Measurements from ENCODE around the gene SSTR3.

DNA sequence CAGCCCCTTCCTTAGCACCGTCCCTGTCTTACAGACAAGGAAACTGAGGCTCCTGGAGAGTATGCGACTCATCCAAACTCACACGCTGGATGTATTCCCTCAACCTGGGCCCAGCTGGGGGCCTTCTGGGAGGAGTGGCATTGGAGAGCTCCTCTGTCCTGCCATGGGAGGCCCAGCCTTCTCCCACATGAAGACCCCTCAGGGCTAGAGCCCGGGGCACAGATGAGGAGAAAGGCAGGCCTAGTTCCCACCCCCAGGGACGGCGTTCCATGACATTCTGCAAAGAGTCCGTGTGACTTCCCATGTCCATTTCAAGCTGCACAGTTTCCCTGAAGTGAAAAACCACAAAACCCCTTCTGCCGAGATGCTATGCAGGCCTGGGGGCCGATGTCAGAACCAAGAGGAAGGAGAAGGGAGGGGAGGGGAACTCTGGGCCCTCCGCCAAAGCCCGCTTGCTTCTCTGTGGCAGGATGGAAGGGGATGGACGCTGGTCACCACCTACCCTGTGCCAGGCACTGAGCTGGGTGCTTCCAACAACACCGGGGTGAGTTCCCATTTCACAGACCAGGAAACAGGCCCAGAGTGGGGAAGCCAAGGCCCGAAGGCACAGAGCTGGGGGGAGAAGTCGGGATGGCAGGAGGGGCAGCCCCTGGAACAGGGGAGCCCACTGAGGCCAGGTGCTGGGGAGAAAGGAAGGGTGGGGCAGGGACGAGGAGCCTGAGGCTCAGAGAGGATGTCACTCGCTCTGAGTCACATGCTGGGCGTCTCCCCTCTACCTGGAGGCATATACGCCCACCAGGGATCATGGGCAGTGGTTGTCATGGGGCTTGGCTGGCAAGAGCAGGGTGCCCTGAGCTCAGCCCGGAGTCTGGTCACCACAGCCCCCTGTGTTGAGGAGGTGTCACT lies 16.1 kb upstream of the SSTR3 start:
- TF ChIP-seq, protein P1, sequence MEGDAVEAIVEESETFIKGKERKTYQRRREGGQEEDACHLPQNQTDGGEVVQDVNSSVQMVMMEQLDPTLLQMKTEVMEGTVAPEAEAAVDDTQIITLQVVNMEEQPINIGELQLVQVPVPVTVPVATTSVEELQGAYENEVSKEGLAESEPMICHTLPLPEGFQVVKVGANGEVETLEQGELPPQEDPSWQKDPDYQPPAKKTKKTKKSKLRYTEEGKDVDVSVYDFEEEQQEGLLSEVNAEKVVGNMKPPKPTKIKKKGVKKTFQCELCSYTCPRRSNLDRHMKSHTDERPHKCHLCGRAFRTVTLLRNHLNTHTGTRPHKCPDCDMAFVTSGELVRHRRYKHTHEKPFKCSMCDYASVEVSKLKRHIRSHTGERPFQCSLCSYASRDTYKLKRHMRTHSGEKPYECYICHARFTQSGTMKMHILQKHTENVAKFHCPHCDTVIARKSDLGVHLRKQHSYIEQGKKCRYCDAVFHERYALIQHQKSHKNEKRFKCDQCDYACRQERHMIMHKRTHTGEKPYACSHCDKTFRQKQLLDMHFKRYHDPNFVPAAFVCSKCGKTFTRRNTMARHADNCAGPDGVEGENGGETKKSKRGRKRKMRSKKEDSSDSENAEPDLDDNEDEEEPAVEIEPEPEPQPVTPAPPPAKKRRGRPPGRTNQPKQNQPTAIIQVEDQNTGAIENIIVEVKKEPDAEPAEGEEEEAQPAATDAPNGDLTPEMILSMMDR (IDR thresholded peaks at IDR 0.05; ENCODE audit: low read depth, low read length, poor library complexity, severe bottlenecking), result no peak
- no peak for TF ChIP-seq EZH2phosphoT487 (IDR thresholded peaks at IDR 0.05; ENCODE audit: borderline replicate concordance, low read length)

Measured in DOHH2 (cell line).